HL-60/S4 treated with retinoic acid at 250 ng/mL for 4 days and 3 days (cell line): ENCODE results near the gene LINS1.

Source experiments
- in situ Hi-C: fragments of 300-500 bp; cut with MboI; formaldehyde crosslinking; loops from 2 replicates; pipeline ENCODE4 v1.7.0; 2022; ENCODE audit warnings: low sequenced_read_pairs

The LINS1 gene, protein sequence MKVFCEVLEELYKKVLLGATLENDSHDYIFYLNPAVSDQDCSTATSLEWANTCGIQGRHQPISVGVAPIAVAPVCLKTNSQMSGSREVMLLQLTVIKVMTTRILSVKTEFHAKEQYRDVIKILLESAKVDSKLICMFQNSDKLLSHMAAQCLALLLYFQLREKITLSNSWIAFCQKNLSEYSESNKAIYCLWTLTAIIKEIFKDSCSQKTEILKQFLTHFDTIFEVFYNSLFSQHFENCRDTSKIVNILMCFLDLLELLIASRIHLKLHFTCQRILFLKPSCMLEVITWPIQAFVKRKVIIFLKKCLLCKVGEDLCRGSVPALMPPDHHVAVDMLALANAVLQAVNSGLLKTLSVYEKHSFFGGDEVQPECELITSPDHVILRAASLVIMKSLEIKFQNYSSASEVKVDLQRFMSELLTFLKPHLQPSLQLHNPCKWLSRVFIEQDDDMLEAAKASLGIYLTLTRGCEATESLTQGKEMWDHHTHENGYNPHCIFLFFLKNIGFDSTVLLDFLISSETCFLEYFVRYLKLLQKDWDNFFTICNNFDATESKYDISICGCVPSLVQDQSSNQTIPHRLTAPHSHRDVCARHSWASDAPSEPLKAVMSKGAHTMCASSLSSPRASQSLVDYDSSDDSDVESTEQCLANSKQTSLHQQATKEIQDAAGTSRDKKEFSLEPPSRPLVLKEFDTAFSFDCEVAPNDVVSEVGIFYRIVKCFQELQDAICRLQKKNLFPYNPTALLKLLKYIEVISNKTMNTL

DNA sequence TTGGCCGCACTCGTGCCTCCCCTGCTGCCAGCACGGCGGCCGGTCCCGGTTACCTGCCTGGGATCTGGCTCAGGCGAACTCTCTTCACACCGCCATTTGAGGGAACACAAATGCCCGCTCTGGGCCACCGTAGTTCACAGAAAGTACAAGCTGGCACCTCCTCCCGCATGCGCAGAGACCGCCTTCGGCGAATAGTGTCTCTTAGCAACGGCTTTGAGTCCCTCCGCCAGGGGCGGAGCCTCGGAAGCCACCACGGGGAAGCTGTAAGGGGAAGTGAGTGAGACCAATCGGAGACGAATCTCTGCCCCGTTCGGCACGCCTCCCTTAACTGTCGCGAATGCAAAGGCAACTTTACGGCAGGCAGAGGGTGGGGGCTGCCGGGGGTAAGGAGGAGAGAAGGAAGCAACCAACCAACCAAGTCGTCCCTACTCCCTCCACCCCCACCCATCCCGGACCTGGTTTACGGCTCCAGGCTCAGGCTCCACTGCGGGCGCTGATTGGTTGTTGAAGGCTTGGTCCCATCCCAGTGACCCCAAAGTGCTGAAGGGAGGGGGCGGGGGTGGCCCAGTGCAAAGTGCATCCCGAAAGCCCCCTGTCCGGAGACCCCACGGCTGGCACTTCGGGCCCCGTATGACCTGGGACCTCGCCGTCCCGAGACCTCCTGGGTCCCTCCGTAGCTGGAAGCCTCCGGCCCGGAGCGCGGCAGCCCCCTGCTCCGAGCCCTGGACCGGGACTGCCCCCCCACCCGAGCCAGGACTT, at the start of gene LINS1, which contains the start of gene ASB7:
Gene LINS1, minus strand, starts transcription at position 121 of the 759 bp plus-strand sequence. CDS start 21,342 bp downstream, outside the sequence.
Gene ASB7, plus strand, starts transcription at position 526 of the 759 bp plus-strand sequence. CDS start 9,628 bp downstream, outside the sequence.
- in situ Hi-C loops: no loop called here

- in situ Hi-C loops: no loop called here
Measured at GRCh38 chr15:100651253-100651652, 49.3 kb upstream of the LINS1 start.

GRCh38 chr15:100650685-100651084, 48.7 kb upstream of the LINS1 start:
- in situ Hi-C loops: no loop called here

DNA sequence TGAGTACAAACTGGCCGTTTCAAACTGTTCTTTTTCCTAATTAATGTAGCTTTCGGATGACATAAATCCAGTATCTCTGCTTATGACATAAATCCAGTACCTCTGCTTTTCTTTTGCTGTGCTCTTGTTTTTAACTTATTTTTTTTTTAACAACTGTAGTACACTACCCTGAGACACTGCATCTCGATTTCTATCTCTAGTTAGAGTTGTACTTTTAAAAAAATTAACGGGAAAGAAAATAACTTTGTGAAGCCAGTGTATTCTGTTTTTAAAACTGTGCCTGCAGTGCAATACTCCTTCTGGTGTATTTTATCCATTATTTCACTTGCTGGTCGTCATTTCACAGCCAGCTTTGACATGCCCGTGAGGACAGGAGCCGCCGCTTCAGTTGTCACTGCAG, 47.0 kb upstream of the LINS1 start:
- in situ Hi-C loops: loop anchor here (25.0 kb wide), 1 partner anchor 613 kb away; the partner anchor contains the start of gene CHSY1

DNA sequence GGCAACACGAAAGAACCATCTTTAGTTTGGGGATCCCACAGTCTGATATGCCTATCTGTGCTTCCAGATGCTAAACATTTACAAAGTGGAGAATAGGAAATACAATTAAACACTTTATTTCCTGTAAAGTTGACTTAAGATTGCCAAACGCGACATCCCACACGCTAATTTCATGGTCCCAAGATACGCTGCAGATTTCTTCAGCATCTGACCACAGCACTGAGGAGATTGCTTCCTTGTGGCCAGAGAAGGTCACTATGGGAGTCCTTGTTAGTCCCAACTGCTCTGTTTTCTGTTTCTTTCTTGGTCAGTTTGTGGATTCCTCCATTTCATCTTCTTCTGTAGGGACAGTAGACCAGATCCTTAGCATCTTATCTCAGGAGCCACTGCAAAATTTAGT, 43.7 kb upstream of the LINS1 start:
- in situ Hi-C loops: loop anchor here (25.0 kb wide), 1 partner anchor 617 kb away; the partner anchor contains the start of gene CHSY1

DNA sequence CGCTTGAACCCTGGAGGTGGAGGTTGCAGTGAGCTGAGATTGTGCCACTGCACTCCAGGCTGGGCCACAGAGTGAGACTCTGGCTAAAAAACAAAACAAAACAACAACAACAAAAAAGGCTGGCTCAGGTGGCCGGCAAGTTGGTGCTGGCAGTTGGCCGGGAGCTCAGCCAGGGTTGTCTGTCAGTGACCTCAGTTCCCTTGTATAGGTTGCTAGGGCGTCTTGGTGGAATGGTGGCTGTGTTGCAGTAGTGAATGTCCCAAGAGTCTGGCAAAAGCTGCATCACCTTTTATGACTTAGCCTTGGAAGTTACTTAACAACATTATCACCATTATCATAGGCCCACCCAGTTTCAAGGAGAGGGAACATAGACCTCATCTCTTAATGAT, 41.0 kb upstream of the LINS1 start:
- in situ Hi-C loops: loop anchor here (25.0 kb wide), 1 partner anchor 619 kb away; the partner anchor contains the start of gene CHSY1

DNA sequence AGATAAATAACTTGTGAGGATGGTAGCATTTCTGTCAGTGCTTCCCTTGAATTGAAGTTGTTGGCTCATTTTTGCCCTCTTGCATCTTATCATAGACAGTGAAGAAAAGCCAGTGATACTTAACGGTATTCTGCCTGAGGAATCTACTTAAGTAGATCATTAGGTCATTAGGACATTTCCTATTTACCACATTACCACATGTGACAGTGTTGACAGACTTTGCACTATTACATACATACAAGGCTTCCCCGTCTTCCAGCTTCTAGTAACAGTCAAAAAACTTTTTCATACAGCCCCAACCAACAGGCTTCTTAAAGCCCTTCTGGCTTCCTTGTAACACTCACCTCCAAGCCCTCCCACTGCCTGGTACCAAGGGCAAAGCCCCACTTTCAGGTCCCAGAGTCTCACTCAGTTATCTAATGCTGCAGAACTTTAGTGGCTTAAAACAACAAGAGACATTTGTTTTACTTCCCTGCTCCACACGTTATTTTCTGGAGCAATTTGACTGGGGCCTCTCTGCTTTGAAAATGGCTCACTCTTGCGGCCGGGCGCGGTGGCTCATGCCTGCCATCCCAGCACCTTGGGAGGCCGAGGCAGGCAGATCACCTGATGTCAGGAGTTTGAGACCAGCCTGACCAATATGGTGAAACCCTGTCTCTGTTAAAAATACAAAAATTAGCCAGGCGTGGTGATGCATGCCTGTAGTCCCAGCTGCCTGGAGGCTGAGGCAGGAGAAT, 40.4 kb upstream of the LINS1 start:
- in situ Hi-C loops: loop anchor here (25.0 kb wide), 1 partner anchor 620 kb away; the partner anchor contains the start of gene CHSY1

- in situ Hi-C loops: loop anchor here (10.0 to 25.0 kb wide), 2 partner anchors 367 to 624 kb away; partner anchors contain the start of gene CHSY1
Measured at GRCh38 chr15:100638177-100638730, 36.3 kb upstream of the LINS1 start.

GRCh38 chr15:100635406-100636071, 33.6 kb upstream of the LINS1 start:
- in situ Hi-C loops: loop anchor here (10.0 to 25.0 kb wide), 2 partner anchors 369 to 627 kb away; partner anchors contain the start of gene CHSY1

DNA sequence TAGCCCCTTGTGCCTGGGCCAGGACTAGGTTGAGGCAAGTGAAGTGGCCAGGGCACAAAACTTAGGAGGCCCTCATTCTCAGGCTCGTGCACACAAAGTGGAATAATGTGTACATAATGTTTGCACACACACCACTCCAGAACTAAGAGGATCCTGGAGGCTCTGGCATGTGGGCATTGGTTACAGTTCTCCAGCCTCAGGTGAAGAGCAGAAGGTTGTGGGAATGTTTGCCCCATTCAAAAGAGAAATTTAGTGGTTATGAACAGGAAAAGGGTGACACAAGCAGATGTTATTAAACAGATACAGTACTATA, 31.7 kb upstream of the LINS1 start:
- in situ Hi-C loops: loop anchor here (10.0 to 25.0 kb wide), 2 partner anchors 371 to 629 kb away; partner anchors contain the start of gene CHSY1

DNA sequence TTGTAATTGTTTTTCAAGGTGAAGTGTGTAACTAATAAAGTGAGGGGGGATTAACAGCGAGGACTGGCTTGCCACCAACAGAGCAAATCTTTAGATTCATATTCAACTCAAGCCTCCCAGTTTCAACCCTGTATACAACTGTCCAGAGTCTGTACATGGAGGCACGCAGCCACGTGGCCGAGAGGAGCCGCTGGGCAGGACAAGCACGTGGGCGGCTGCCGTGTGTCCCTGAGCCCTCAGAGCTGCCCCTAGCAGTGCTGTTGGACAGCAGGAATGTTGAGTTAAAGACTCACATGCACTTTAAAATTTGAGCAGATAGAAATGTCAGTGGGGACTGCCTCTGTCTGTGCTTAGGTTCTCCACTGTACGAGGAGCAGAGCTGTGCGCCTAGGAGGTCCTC, 29.8 kb upstream of the LINS1 start:
- in situ Hi-C loops: loop anchor here (10.0 to 25.0 kb wide), 2 partner anchors 373 to 630 kb away; partner anchors contain the start of gene CHSY1

- in situ Hi-C loops: loop anchor here (25.0 kb wide), 1 partner anchor 634 kb away; the partner anchor contains the start of gene CHSY1
Measured at GRCh38 chr15:100628746-100629145, 26.8 kb upstream of the LINS1 start.

- in situ Hi-C loops: loop anchor here (25.0 kb wide), 1 partner anchor 634 kb away; the partner anchor contains the start of gene CHSY1
Measured at GRCh38 chr15:100627789-100628395, 25.9 kb upstream of the LINS1 start.

DNA sequence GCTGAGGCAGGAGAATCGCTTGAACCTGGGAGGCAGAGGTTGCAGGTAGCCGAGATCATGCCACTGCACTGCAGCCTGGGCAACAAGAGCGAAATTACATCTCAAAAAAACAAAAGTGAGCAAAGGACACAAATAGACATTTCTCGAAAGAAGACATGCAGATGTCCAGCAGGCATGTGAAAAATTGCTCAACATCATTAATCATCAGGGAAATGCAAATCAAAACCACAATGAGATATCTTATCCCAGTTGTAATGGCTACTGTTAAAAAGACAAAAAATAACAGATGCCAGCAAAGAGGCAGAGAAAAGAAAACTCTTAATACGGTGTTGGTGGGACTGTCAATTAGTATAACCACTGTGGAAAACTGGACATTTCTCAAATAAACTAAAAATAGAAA, 21.3 kb upstream of the LINS1 start:
- in situ Hi-C loops: no loop called here

GRCh38 chr15:100616700-100617099, 14.7 kb upstream of the LINS1 start:
- in situ Hi-C loops: no loop called here

DNA sequence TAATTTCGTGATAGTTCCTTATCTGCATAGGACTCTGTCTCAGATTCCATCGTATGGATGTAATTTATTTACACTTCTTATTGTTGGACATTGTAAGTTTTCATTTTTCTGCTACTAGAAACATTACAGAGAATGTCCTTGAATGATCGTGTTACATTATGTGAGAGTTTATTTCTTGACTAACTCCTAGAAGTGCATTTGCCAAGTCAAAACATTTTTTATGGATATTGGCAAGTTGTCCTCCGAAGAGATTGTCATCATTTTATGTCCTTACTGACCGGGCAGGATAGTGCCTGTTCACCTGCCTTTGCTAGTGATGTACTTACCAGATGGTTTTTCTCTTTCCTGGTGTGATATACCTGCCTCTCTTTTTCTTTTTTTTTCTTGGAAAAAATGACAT, 13.8 kb upstream of the LINS1 start:
- in situ Hi-C loops: no loop called here

- in situ Hi-C loops: no loop called here
Measured at GRCh38 chr15:100614918-100615317, 12.9 kb upstream of the LINS1 start.

DNA sequence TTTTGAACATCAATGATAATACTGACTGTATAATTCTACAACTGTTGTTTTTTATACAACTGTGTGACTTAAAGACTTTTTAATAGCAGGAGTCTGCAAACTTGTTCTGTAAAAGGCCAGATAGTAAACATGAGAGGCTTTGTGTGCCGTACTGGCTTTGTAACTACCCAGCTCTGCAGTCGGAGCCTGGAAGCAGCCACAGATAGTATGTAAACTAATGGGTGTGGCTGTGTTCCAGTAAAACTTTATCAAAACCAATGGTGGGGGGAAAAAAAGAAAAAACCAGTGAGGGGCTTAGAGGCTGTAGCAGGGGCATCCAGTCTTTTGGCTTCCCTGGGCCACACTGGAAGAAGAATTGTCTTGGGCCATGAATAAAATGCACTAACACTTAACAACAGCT, 12.4 kb upstream of the LINS1 start:
- in situ Hi-C loops: no loop called here

- in situ Hi-C loops: no loop called here
Measured at GRCh38 chr15:100613208-100613607, 11.2 kb upstream of the LINS1 start.
